Measurements from ENCODE around the gene MACROH2A2.

MACROH2A2 gene

GRCh38 chr10:70112071-70112470 is 59.4 kb downstream of the MACROH2A2 start:
- no peaks in the 10 kb centered on the region for H3K79me1 ChIP-seq (replicated peaks; ENCODE audit: low read length, poor library complexity, severe bottlenecking)
- no peak overlapping the region for H3K14ac ChIP-seq (ENCODE audit: low read length in 2 of 2)
- H3K23ac ChIP-seq (ENCODE audit: low read length in 2 of 2): no peak overlapping the region
- H3K18ac ChIP-seq (ENCODE audit: low read depth in 1 of 2, low read length in 2 of 2): no peak overlapping the region
- no peak overlapping the region for H3K9ac ChIP-seq (ENCODE audit: low read length)
- H3K4me2 ChIP-seq (ENCODE audit: low read length, poor library complexity, severe bottlenecking): no peak overlapping the region
- no peak overlapping the region for H2BK15ac ChIP-seq (ENCODE audit: low read depth, poor library complexity, severe bottlenecking)
- H3K9me3 ChIP-seq (ENCODE audit: control insufficient read depth, low read length): no peaks in the 10 kb centered on the region
- no peak overlapping the region for H2BK12ac ChIP-seq (ENCODE audit: low read length in 2 of 2)
- H3K27ac ChIP-seq (ENCODE audit: low read length, poor library complexity, severe bottlenecking): no peak overlapping the region
- H2BK5ac ChIP-seq (ENCODE audit: low read depth, low read length, poor library complexity, severe bottlenecking): no peak overlapping the region
- DNase-seq: no peak
- H3K4me1 ChIP-seq (ENCODE audit: control insufficient read depth, insufficient read depth, low read depth, low read length): peaks cover 9% of the 10 kb centered on the region
- 95% methylated on average over 4 of the region's 8 CpGs for WGBS
- no peak overlapping the region for H2BK120ac ChIP-seq (ENCODE audit: low read depth, low read length)
- no peaks in the 10 kb centered on the region for H3K27me3 ChIP-seq (ENCODE audit: control insufficient read depth in 1 of 2, insufficient read depth in 1 of 2, low read length in 2 of 2)
- H2AFZ ChIP-seq (ENCODE audit: low read depth, low read length): no peak overlapping the region
- H3K36me3 ChIP-seq (ENCODE audit: control insufficient read depth in 1 of 2, insufficient read depth in 2 of 2, low read depth in 1 of 2, low read length in 2 of 2): peaks cover 50 to 83% of the 10 kb centered on the region in 2 experiments
- no peak overlapping the region for H3K4ac ChIP-seq (ENCODE audit: low read depth in 1 of 2, low read length in 2 of 2)
- H4K8ac ChIP-seq (ENCODE audit: low read length): no peak overlapping the region
- no peak overlapping the region for H2AK5ac ChIP-seq (ENCODE audit: low read length, severe bottlenecking)
- no peak overlapping the region for H3K4me3 ChIP-seq (ENCODE audit: insufficient read depth in 1 of 2, low read depth in 1 of 2, low read length in 2 of 2)
- H4K91ac ChIP-seq (ENCODE audit: low read length): no peak overlapping the region

- Histone ChIP-seq H2BK15ac (ENCODE audit: low read depth, poor library complexity, severe bottlenecking) (no peak overlapping the region), H2AFZ (ENCODE audit: low read depth, low read length) (no peak overlapping the region), H3K9me3 (ENCODE audit: control insufficient read depth, low read length) (no peaks in the 10 kb centered on the region), H3K23ac (ENCODE audit: low read length in 2 of 2) (no peak overlapping the region), H3K14ac (ENCODE audit: low read length in 2 of 2) (no peak overlapping the region), H4K8ac (ENCODE audit: low read length) (no peak overlapping the region), H2AK5ac (ENCODE audit: low read length, severe bottlenecking) (no peak overlapping the region), H2BK12ac (ENCODE audit: low read length in 2 of 2) (no peak overlapping the region), H3K4me1 (ENCODE audit: control insufficient read depth, insufficient read depth, low read depth, low read length) (peaks cover 7% of the 10 kb centered on the region), H3K27me3 (ENCODE audit: control insufficient read depth in 1 of 2, insufficient read depth in 1 of 2, low read length in 2 of 2) (no peaks in the 10 kb centered on the region), H2BK5ac (ENCODE audit: low read depth, low read length, poor library complexity, severe bottlenecking) (no peak overlapping the region), H3K4ac (ENCODE audit: low read depth in 1 of 2, low read length in 2 of 2) (no peak overlapping the region), H3K4me3 (ENCODE audit: insufficient read depth in 1 of 2, low read depth in 1 of 2, low read length in 2 of 2) (no peak overlapping the region), H3K9ac (ENCODE audit: low read length) (no peak overlapping the region), H2BK120ac (ENCODE audit: low read depth, low read length) (no peak overlapping the region), H3K4me2 (ENCODE audit: low read length, poor library complexity, severe bottlenecking) (no peak overlapping the region), H3K18ac (ENCODE audit: low read depth in 1 of 2, low read length in 2 of 2) (no peak overlapping the region), H3K27ac (ENCODE audit: low read length, poor library complexity, severe bottlenecking) (no peak overlapping the region), H3K36me3 (ENCODE audit: control insufficient read depth in 1 of 2, insufficient read depth in 2 of 2, low read depth in 1 of 2, low read length in 2 of 2) (peaks cover 51 to 92% of the 10 kb centered on the region in 2 experiments), H4K91ac (ENCODE audit: low read length) (no peak overlapping the region), H3K79me1 (replicated peaks; ENCODE audit: low read length, poor library complexity, severe bottlenecking) (no peaks in the 10 kb centered on the region)
- 97% methylated on average over 15 of the region's 15 CpGs for whole genome bisulfite sequencing
- DNase-seq: no peak
Measured at GRCh38 chr10:70114902-70115301, 62.3 kb downstream of the MACROH2A2 start.

GRCh38 chr10:70115948-70116682 is 63.5 kb downstream of the MACROH2A2 start:
- Histone ChIP-seq H2BK15ac (ENCODE audit: low read depth, poor library complexity, severe bottlenecking) (no peak overlapping the region), H3K4me3 (ENCODE audit: insufficient read depth in 1 of 2, low read depth in 1 of 2, low read length in 2 of 2) (no peak overlapping the region), H3K9ac (ENCODE audit: low read length) (no peak overlapping the region), H3K23ac (ENCODE audit: low read length in 2 of 2) (no peak overlapping the region), H3K36me3 (ENCODE audit: control insufficient read depth in 1 of 2, insufficient read depth in 2 of 2, low read depth in 1 of 2, low read length in 2 of 2) (peaks cover 62 to 96% of the 10 kb centered on the region in 2 experiments), H3K14ac (ENCODE audit: low read length in 2 of 2) (no peak overlapping the region), H4K8ac (ENCODE audit: low read length) (no peak overlapping the region), H2BK12ac (ENCODE audit: low read length in 2 of 2) (no peak overlapping the region), H3K9me3 (ENCODE audit: control insufficient read depth, low read length) (no peaks in the 10 kb centered on the region), H3K4me1 (ENCODE audit: control insufficient read depth, insufficient read depth, low read depth, low read length) (peaks cover 7% of the 10 kb centered on the region), H3K27ac (ENCODE audit: low read length, poor library complexity, severe bottlenecking) (no peak overlapping the region), H2AK5ac (ENCODE audit: low read length, severe bottlenecking) (peak overlapping the region; percentile 82), H2BK5ac (ENCODE audit: low read depth, low read length, poor library complexity, severe bottlenecking) (no peak overlapping the region), H2BK120ac (ENCODE audit: low read depth, low read length) (no peak overlapping the region), H3K4ac (ENCODE audit: low read depth in 1 of 2, low read length in 2 of 2) (no peak overlapping the region), H3K4me2 (ENCODE audit: low read length, poor library complexity, severe bottlenecking) (no peak overlapping the region), H2AFZ (ENCODE audit: low read depth, low read length) (no peak overlapping the region), H3K18ac (ENCODE audit: low read depth in 1 of 2, low read length in 2 of 2) (no peak overlapping the region), H3K27me3 (ENCODE audit: control insufficient read depth in 1 of 2, insufficient read depth in 1 of 2, low read length in 2 of 2) (no peaks in the 10 kb centered on the region), H4K91ac (ENCODE audit: low read length) (no peak overlapping the region), H3K79me1 (replicated peaks; ENCODE audit: low read length, poor library complexity, severe bottlenecking) (no peaks in the 10 kb centered on the region)
- 57% methylated on average over 11 of the region's 12 CpGs for WGBS
- DNase-seq: peak; percentile 51

DNA sequence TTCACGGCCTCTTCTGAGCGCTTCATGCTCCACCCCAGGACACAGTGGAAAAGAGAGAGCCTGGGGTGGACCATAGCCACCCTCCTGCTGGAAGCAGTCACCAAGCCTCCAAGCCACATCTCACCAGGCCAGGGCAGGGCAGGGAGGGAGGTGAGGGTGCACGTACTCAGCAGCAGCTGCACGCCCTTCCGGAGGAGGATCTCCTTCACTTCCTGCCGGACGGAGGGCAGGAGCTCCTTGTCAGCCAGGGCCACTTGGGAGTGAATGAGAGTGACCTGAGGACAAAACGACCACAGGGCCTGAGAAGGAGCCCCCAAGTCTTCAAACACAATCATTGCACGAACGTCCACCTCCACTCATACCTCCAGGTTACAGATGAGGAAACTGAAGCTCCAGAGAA is 65.0 kb downstream of the MACROH2A2 start:
- Histone ChIP-seq H3K4ac (ENCODE audit: low read depth in 1 of 2, low read length in 2 of 2) (no peak overlapping the region), H3K4me1 (ENCODE audit: control insufficient read depth, insufficient read depth, low read depth, low read length) (peaks cover 13% of the 10 kb centered on the region), H3K9me3 (ENCODE audit: control insufficient read depth, low read length) (no peaks in the 10 kb centered on the region), H3K79me1 (replicated peaks; ENCODE audit: low read length, poor library complexity, severe bottlenecking) (no peaks in the 10 kb centered on the region), H2BK12ac (ENCODE audit: low read length in 2 of 2) (no peak overlapping the region), H3K36me3 (ENCODE audit: control insufficient read depth in 1 of 2, insufficient read depth in 2 of 2, low read depth in 1 of 2, low read length in 2 of 2) (peaks cover 55 to 91% of the 10 kb centered on the region in 2 experiments), H3K23ac (ENCODE audit: low read length in 2 of 2) (no peak overlapping the region), H3K18ac (ENCODE audit: low read depth in 1 of 2, low read length in 2 of 2) (no peak overlapping the region), H2AK5ac (ENCODE audit: low read length, severe bottlenecking) (no peak overlapping the region), H2AFZ (ENCODE audit: low read depth, low read length) (no peak overlapping the region), H4K8ac (ENCODE audit: low read length) (no peak overlapping the region), H3K27ac (ENCODE audit: low read length, poor library complexity, severe bottlenecking) (no peak overlapping the region), H2BK120ac (ENCODE audit: low read depth, low read length) (no peak overlapping the region), H2BK5ac (ENCODE audit: low read depth, low read length, poor library complexity, severe bottlenecking) (no peak overlapping the region), H4K91ac (ENCODE audit: low read length) (no peak overlapping the region), H2BK15ac (ENCODE audit: low read depth, poor library complexity, severe bottlenecking) (no peak overlapping the region), H3K27me3 (ENCODE audit: control insufficient read depth in 1 of 2, insufficient read depth in 1 of 2, low read length in 2 of 2) (no peaks in the 10 kb centered on the region), H3K4me2 (ENCODE audit: low read length, poor library complexity, severe bottlenecking) (no peak overlapping the region), H3K14ac (ENCODE audit: low read length in 2 of 2) (peak overlapping the region in 1 of 2 experiments; percentile 68), H3K4me3 (ENCODE audit: insufficient read depth in 1 of 2, low read depth in 1 of 2, low read length in 2 of 2) (no peak overlapping the region), H3K9ac (ENCODE audit: low read length) (no peak overlapping the region)
- WGBS: 90% methylated on average over 9 of the region's 10 CpGs
- no peak for DNase-seq
